ENCODE results near the gene NKAPD1. TPM values are rescaled to one million over a fixed set of nuclear protein-coding genes. Genes with fewer than 3 reads are reported as not detected.
"Not testable (repeated sequence)": the region's sequence is repeated elsewhere in the genome, so short reads cannot be mapped to it uniquely, and the experiment has no call there.

The NKAPD1 gene
- 10 to 100 TPM; 17.1 to 22.9 TPM for total RNA-seq

- Mint-ChIP-seq H3K9me3 (ENCODE audit: insufficient read depth) (no peaks in the 10 kb centered on the region), H3K4me3 (peak within 1 kb of the TSS; percentile 94), H3K27ac (peak within 1 kb of the TSS; percentile 96), H3K27me3 (ENCODE audit: low read depth) (peaks cover 10% of the 10 kb centered on the region), H3K4me1 (ENCODE audit: low read depth) (peaks cover 28% of the 10 kb centered on the region), H3K36me3 (ENCODE audit: low read depth) (peaks cover 24% of the 10 kb centered on the region)
- DNase-seq (peak; percentile 85), ATAC-seq (peak; percentile 85)
- POLR2A ChIA-PET, result interaction anchor here (0.8 to 1.2 kb wide), 4 partner anchors 10 to 138 kb away, joined by 3 to 5 read pairs (median 4); partner anchors contain the start of genes SDHD and TIMM8B
- CTCF ChIA-PET, result interaction anchor here (1.5 kb wide), 1 partner anchor 143 kb away, joined by 11 read pairs; no protein-coding TSS in a partner anchor
Observed at GRCh38 chr11:112073941-112074811, at the start of gene NKAPD1, which contains the start of gene PIH1D2. NKAPD1 (plus strand) TSS chr11:112074299; CDS start chr11:112075575, 1,276 bp downstream. PIH1D2 (minus strand) TSS chr11:112074017; CDS start chr11:112073174, 843 bp downstream.

GRCh38 chr11:112024773-112025678 lies 49.1 kb upstream of the NKAPD1 start, which contains the start of gene DLAT:
DLAT (plus strand) TSS chr11:112025408; CDS start chr11:112025473, 65 bp downstream.
- DNase-seq (peak; percentile 91), ATAC-seq (peak; percentile 89)
- Mint-ChIP-seq H3K27ac (peak within 1 kb of the TSS; percentile 99), H3K9me3 (ENCODE audit: insufficient read depth) (no peaks in the 10 kb centered on the region), H3K4me3 (peak within 1 kb of the TSS; percentile 99), H3K36me3 (ENCODE audit: low read depth) (peaks cover 28% of the 10 kb centered on the region), H3K4me1 (ENCODE audit: low read depth) (peaks cover 24% of the 10 kb centered on the region), H3K27me3 (ENCODE audit: low read depth) (no peaks in the 10 kb centered on the region)
- ChIA-PET POLR2A (interaction anchor here (1.0 kb wide), 2 partner anchors 14 to 99 kb away, joined by 3 read pairs; no protein-coding TSS in a partner anchor), CTCF (interaction anchor here (0.5 to 0.9 kb wide), 3 partner anchors 58 to 604 kb away, joined by 3 to 4 read pairs (median 3); no protein-coding TSS in a partner anchor)

- DNase-seq, result peak; percentile 23
- peak overlapping the region; percentile 99 for H3K27ac Mint-ChIP-seq
- H3K4me3 Mint-ChIP-seq, result peak overlapping the region; percentile 99
- CTCF ChIA-PET, result interaction anchor here (0.5 to 0.6 kb wide), 2 partner anchors 11 to 57 kb away, joined by 3 read pairs; no protein-coding TSS in a partner anchor
- H3K36me3 Mint-ChIP-seq (ENCODE audit: low read depth), result peaks cover 32% of the 10 kb centered on the region
- no peaks in the 10 kb centered on the region for H3K27me3 Mint-ChIP-seq (ENCODE audit: low read depth)
- H3K9me3 Mint-ChIP-seq (ENCODE audit: insufficient read depth), result no peaks in the 10 kb centered on the region
- peak; percentile 2 for ATAC-seq
- POLR2A ChIA-PET, result no interaction called here
- H3K4me1 Mint-ChIP-seq (ENCODE audit: low read depth), result peaks cover 24% of the 10 kb centered on the region
Observed at GRCh38 chr11:112025707-112026106, 48.4 kb upstream of the NKAPD1 start.

- H3K4me3 Mint-ChIP-seq; POLR2A ChIA-PET; H3K27me3 Mint-ChIP-seq (ENCODE audit: low read depth); ATAC-seq; H3K9me3 Mint-ChIP-seq (ENCODE audit: insufficient read depth); DNase-seq; H3K27ac Mint-ChIP-seq; CTCF ChIA-PET: not testable (repeated sequence)
- Mint-ChIP-seq H3K4me1 (ENCODE audit: low read depth) (peaks cover 24% of the 10 kb centered on the region), H3K36me3 (ENCODE audit: low read depth) (peaks cover 35% of the 10 kb centered on the region)
Observed at GRCh38 chr11:112026784-112027410, 47.2 kb upstream of the NKAPD1 start.

- POLR2A ChIA-PET, result no interaction called here
- H3K27ac Mint-ChIP-seq, result no peak overlapping the region
- no peak for ATAC-seq
- peaks cover 38% of the 10 kb centered on the region for H3K36me3 Mint-ChIP-seq (ENCODE audit: low read depth)
- CTCF ChIA-PET, result no interaction called here
- peaks cover 14% of the 10 kb centered on the region for H3K4me1 Mint-ChIP-seq (ENCODE audit: low read depth)
- H3K9me3 Mint-ChIP-seq (ENCODE audit: insufficient read depth), result no peaks in the 10 kb centered on the region
- H3K27me3 Mint-ChIP-seq (ENCODE audit: low read depth), result no peaks in the 10 kb centered on the region
- no peak for DNase-seq
- no peak overlapping the region for H3K4me3 Mint-ChIP-seq
Observed at GRCh38 chr11:112029460-112029859, 44.6 kb upstream of the NKAPD1 start.

- H3K9me3 Mint-ChIP-seq (ENCODE audit: insufficient read depth), result no peaks in the 10 kb centered on the region
- CTCF ChIA-PET, result no interaction called here
- no peak overlapping the region for H3K27ac Mint-ChIP-seq
- POLR2A ChIA-PET, result no interaction called here
- no peaks in the 10 kb centered on the region for H3K27me3 Mint-ChIP-seq (ENCODE audit: low read depth)
- peaks cover 43% of the 10 kb centered on the region for H3K36me3 Mint-ChIP-seq (ENCODE audit: low read depth)
- ATAC-seq (no peak), DNase-seq (no peak)
- no peak overlapping the region for H3K4me3 Mint-ChIP-seq
- H3K4me1 Mint-ChIP-seq (ENCODE audit: low read depth), result peaks cover 6% of the 10 kb centered on the region
Observed at GRCh38 chr11:112033902-112034301, 40.2 kb upstream of the NKAPD1 start.

GRCh38 chr11:112037527-112037926 lies 36.6 kb upstream of the NKAPD1 start:
- Mint-ChIP-seq H3K27me3 (ENCODE audit: low read depth) (no peaks in the 10 kb centered on the region), H3K36me3 (ENCODE audit: low read depth) (peaks cover 48% of the 10 kb centered on the region), H3K4me1 (ENCODE audit: low read depth) (peaks cover 17% of the 10 kb centered on the region), H3K27ac (no peak overlapping the region), H3K4me3 (no peak overlapping the region), H3K9me3 (ENCODE audit: insufficient read depth) (no peaks in the 10 kb centered on the region)
- DNase-seq (no peak), ATAC-seq (no peak)
- CTCF ChIA-PET, result interaction anchor here (0.8 kb wide), 1 partner anchor 20 kb away, joined by 3 read pairs; no protein-coding TSS in a partner anchor
- POLR2A ChIA-PET, result no interaction called here

GRCh38 chr11:112042161-112042960 lies 31.7 kb upstream of the NKAPD1 start:
- ATAC-seq, result no peak
- CTCF ChIA-PET, result interaction anchor here (0.6 to 1.3 kb wide), 2 partner anchors 11 to 61 kb away, joined by 3 read pairs; no protein-coding TSS in a partner anchor
- H3K27me3 Mint-ChIP-seq (ENCODE audit: low read depth), result no peaks in the 10 kb centered on the region
- no peak overlapping the region for H3K4me3 Mint-ChIP-seq
- no peak overlapping the region for H3K27ac Mint-ChIP-seq
- H3K36me3 Mint-ChIP-seq (ENCODE audit: low read depth), result peaks cover 61% of the 10 kb centered on the region
- no peaks in the 10 kb centered on the region for H3K9me3 Mint-ChIP-seq (ENCODE audit: insufficient read depth)
- no peak for DNase-seq
- H3K4me1 Mint-ChIP-seq (ENCODE audit: low read depth), result peaks cover 12% of the 10 kb centered on the region
- POLR2A ChIA-PET, result no interaction called here

GRCh38 chr11:112042961-112043304 lies 31.2 kb upstream of the NKAPD1 start:
- no peak overlapping the region for H3K27ac Mint-ChIP-seq

GRCh38 chr11:112044961-112045360 lies 29.1 kb upstream of the NKAPD1 start:
- Mint-ChIP-seq H3K4me3 (no peak overlapping the region), H3K9me3 (ENCODE audit: insufficient read depth) (no peaks in the 10 kb centered on the region), H3K27me3 (ENCODE audit: low read depth) (no peaks in the 10 kb centered on the region), H3K27ac (no peak overlapping the region), H3K36me3 (ENCODE audit: low read depth) (peaks cover 66% of the 10 kb centered on the region), H3K4me1 (ENCODE audit: low read depth) (peaks cover 22% of the 10 kb centered on the region)
- ATAC-seq (no peak), DNase-seq (no peak)
- POLR2A ChIA-PET, result no interaction called here
- CTCF ChIA-PET, result no interaction called here

More at GRCh38 chr11:112042961-112043304, 31.2 kb upstream of the NKAPD1 start:
- ChIA-PET CTCF (interaction anchor here (1.3 kb wide), 1 partner anchor 12 kb away, joined by 3 read pairs; no protein-coding TSS in a partner anchor), POLR2A (no interaction called here)
- H3K9me3 Mint-ChIP-seq (ENCODE audit: insufficient read depth), result no peaks in the 10 kb centered on the region
- peaks cover 65% of the 10 kb centered on the region for H3K36me3 Mint-ChIP-seq (ENCODE audit: low read depth)
- DNase-seq (no peak), ATAC-seq (no peak)
- H3K27me3 Mint-ChIP-seq (ENCODE audit: low read depth), result no peaks in the 10 kb centered on the region
- no peak overlapping the region for H3K4me3 Mint-ChIP-seq
- H3K4me1 Mint-ChIP-seq (ENCODE audit: low read depth), result peaks cover 13% of the 10 kb centered on the region

Measured in activated CD8-positive, alpha-beta T cell treated with anti-CD3 and anti-CD28 coated beads, Interleukin-2, amount 10 ng/mL, durations not matched to agents 7 days and 5 days (primary cell).